Upper lobe of left lung (tissue), 6 donors: ENCODE results near the gene RIT2. TPM values are rescaled to one million over a fixed set of nuclear protein-coding genes. Genes with fewer than 3 reads are reported as not detected.

Source experiments
- ATAC-seq, 2 donors: fragments of 200-7000 bp; cut with Tn5 transposase; one replicate each; pipeline ENCODE4 v1.9.1; 2022; ENCODE audit warnings: mild to moderate bottlenecking in 2 of 2, moderate library complexity in 2 of 2; ENCODE audit not compliant: low FRiP score in 2 of 2
- DNase-seq, 2 donors: peaks; one replicate each; pipeline ENCODE4 v3.0.0-alpha.2; 2019 to 2020
- H3K27ac ChIP-seq, 4 donors: fragments of 200-600 bp; sonication (generic); one replicate each; pipeline ENCODE4 v1.5.1; 2016 to 2019
- H3K27me3 ChIP-seq, 4 donors: fragments of 200-600 bp; sonication (generic); one replicate each; pipeline ENCODE4 v1.5.1; 2017 to 2019
- H3K36me3 ChIP-seq, 4 donors: fragments of 200-600 bp; sonication (generic); one replicate each; pipeline ENCODE4 v1.5.1; 2016 to 2019
- H3K4me1 ChIP-seq, 4 donors: fragments of 200-600 bp; sonication (generic); one replicate each; pipeline ENCODE4 v1.5.1; 2018 to 2019
- H3K4me3 ChIP-seq, 4 donors: fragments of 200-600 bp; sonication (generic); one replicate each; pipeline ENCODE4 v1.5.1; 2017 to 2019; ENCODE audit warnings: mild to moderate bottlenecking in 2 of 4, moderate library complexity in 1 of 4
- H3K9me3 ChIP-seq, 4 donors: fragments of 200-600 bp; sonication (generic); one replicate each; pipeline ENCODE4 v1.5.1; 2018 to 2019
- CTCF ChIP-seq, 6 experiments: fragments of 450-650 bp in 4 of 6; fragments of 200-600 bp in 2 of 6; sonication (generic) in 2 of 6; IDR thresholded peaks; one replicate each; pipeline ENCODE4 v1.5.1; 2016 to 2019; ENCODE audit warnings: antibody characterized with exemption in 6 of 6
- EP300 ChIP-seq, 4 donors: sonication (generic); formaldehyde crosslinking; IDR thresholded peaks; one replicate each; pipeline ENCODE4 v1.5.1; 2017; ENCODE audit warnings: antibody characterized with exemption in 4 of 4, control low read depth in 2 of 4
- POLR2A ChIP-seq, 4 donors: fragments of 450-650 bp; IDR thresholded peaks; one replicate each; pipeline ENCODE4 v1.5.1; 2016 to 2017; ENCODE audit warnings: antibody characterized with exemption in 4 of 4, mild to moderate bottlenecking in 2 of 4
- POLR2AphosphoS5 ChIP-seq, 2 donors: sonication (generic); formaldehyde crosslinking; IDR thresholded peaks; one replicate each; pipeline ENCODE4 v1.5.1; 2017; ENCODE audit warnings: antibody characterized with exemption in 2 of 2
- WGBS, 2 donors: methylation state at CpG; one replicate each; pipeline ENCODE4 v1.1.5; 2017 to 2018; 5-methylcytosine and 5-hydroxymethylcytosine counted together
- total RNA-seq, 6 donors: library from RNA; depleted of rRNA in 4 of 6; stranded (reverse); fragments of >200 nt in 4 of 6; gene quantifications; one replicate each; pipeline versions ENCODE4 v1.1.0 to v1.2.1, GENCODE V29; 2016 to 2021
- donor health status: DM: no; HTN: no; CAD: no; lungs with moderate emphysema.
- donor health status: DM: no; HTN: yes; CAD: no; lungs with severe emphysema.

Gene RIT2
- total RNA-seq, 6 donors from 2014 or later = not detected

GRCh38 chr18:42736074-42736473 lies 379.4 kb downstream of the RIT2 start:
- Histone ChIP-seq H3K36me3 (no peaks in the 10 kb centered on the region), H3K9me3 (no peaks in the 10 kb centered on the region), H3K27ac (no peak overlapping the region), H3K27me3 (no peaks in the 10 kb centered on the region), H3K4me1 (no peaks in the 10 kb centered on the region), H3K4me3 (no peak overlapping the region)
- WGBS, 2 donors = 59 to 61% methylated on average over 1 of the region's 1 CpG
- TF ChIP-seq POLR2A (IDR thresholded peaks at IDR 0.05) (no peak), CTCF (IDR thresholded peaks at IDR 0.05) (no peak), EP300 (IDR thresholded peaks at IDR 0.05) (no peak), POLR2AphosphoS5 (IDR thresholded peaks at IDR 0.05) (no peak)
- DNase-seq (no peak), ATAC-seq (no peak)

GRCh38 chr18:42734520-42734919 lies 381.0 kb downstream of the RIT2 start:
- no peak overlapping the region for H3K27ac ChIP-seq
- H3K4me1 ChIP-seq = no peaks in the 10 kb centered on the region
- TF ChIP-seq POLR2A (IDR thresholded peaks at IDR 0.05) (no peak), POLR2AphosphoS5 (IDR thresholded peaks at IDR 0.05) (no peak), EP300 (IDR thresholded peaks at IDR 0.05) (no peak), CTCF (IDR thresholded peaks at IDR 0.05) (no peak)
- H3K36me3 ChIP-seq = no peaks in the 10 kb centered on the region
- H3K9me3 ChIP-seq = no peaks in the 10 kb centered on the region
- 92 to 93% methylated on average over 3 of the region's 3 CpGs for WGBS, 2 donors
- H3K27me3 ChIP-seq = no peaks in the 10 kb centered on the region
- H3K4me3 ChIP-seq = no peak overlapping the region
- ATAC-seq (no peak), DNase-seq (no peak)

GRCh38 chr18:42730272-42730671 lies 385.2 kb downstream of the RIT2 start:
- Histone ChIP-seq H3K27me3 (no peaks in the 10 kb centered on the region), H3K9me3 (no peaks in the 10 kb centered on the region), H3K36me3 (no peaks in the 10 kb centered on the region), H3K4me1 (no peaks in the 10 kb centered on the region), H3K27ac (no peak overlapping the region), H3K4me3 (no peak overlapping the region)
- no peak for DNase-seq
- no peak for ATAC-seq
- 75 to 76% methylated on average over 1 of the region's 1 CpG for WGBS, 2 donors
- TF ChIP-seq POLR2A (IDR thresholded peaks at IDR 0.05) = no peak

- TF ChIP-seq EP300 (IDR thresholded peaks at IDR 0.05) = no peak
- no peak for TF ChIP-seq POLR2A (IDR thresholded peaks at IDR 0.05)
- TF ChIP-seq POLR2AphosphoS5 (IDR thresholded peaks at IDR 0.05) = no peak
- TF ChIP-seq CTCF (IDR thresholded peaks at IDR 0.05) = no peak
- H3K36me3 ChIP-seq = no peaks in the 10 kb centered on the region
- DNase-seq = no peak
- no peaks in the 10 kb centered on the region for H3K9me3 ChIP-seq
- H3K4me1 ChIP-seq = no peaks in the 10 kb centered on the region
- WGBS, 2 donors = 73 to 86% methylated on average over 6 of the region's 6 CpGs
- H3K27me3 ChIP-seq = no peaks in the 10 kb centered on the region
- no peak overlapping the region for H3K27ac ChIP-seq
- ATAC-seq = no peak
- H3K4me3 ChIP-seq = no peak overlapping the region
Measured at GRCh38 chr18:42719221-42719620, 396.3 kb downstream of the RIT2 start.

- Histone ChIP-seq H3K36me3 (no peaks in the 10 kb centered on the region), H3K4me1 (no peaks in the 10 kb centered on the region), H3K9me3 (no peaks in the 10 kb centered on the region), H3K27me3 (no peaks in the 10 kb centered on the region), H3K27ac (no peak overlapping the region), H3K4me3 (no peak overlapping the region)
- no peak for TF ChIP-seq POLR2AphosphoS5 (IDR thresholded peaks at IDR 0.05)
- no peak for TF ChIP-seq POLR2A (IDR thresholded peaks at IDR 0.05)
- TF ChIP-seq CTCF (IDR thresholded peaks at IDR 0.05) = no peak
- no peak for TF ChIP-seq EP300 (IDR thresholded peaks at IDR 0.05)
- no peak for DNase-seq
- no peak for ATAC-seq
- 33 to 65% methylated on average over 1 of the region's 1 CpG for WGBS, 2 donors
Measured at GRCh38 chr18:42712065-42712464, 403.4 kb downstream of the RIT2 start.
